Measurements from ENCODE around the gene ATRN. TPM values are rescaled to one million over a fixed set of nuclear protein-coding genes. Genes with fewer than 3 reads are reported as not detected.
A peak's percentile ranks its signal among the peaks of the same experiment; 100 is the strongest.

Gene ATRN
- total RNA-seq, 6 donors from 2014 or later, result 13.6 to 39.5 (median 27.0) TPM

- H3K27ac ChIP-seq, result no peak overlapping the region
- peaks cover 0 to 15% (median 5%) of the 10 kb centered on the region in 4 donors for H3K27me3 ChIP-seq
- 47 to 78% methylated on average over 4 to 7 of the region's 7 CpGs for WGBS, 2 donors
- no peak overlapping the region for H3K4me3 ChIP-seq
- H3K9me3 ChIP-seq, result no peaks in the 10 kb centered on the region
- ATAC-seq (ENCODE audit: low FRiP score in 2 of 2) (no peak), DNase-seq (no peak)
- peaks cover 15 to 19% (median 17%) of the 10 kb centered on the region in 4 donors for H3K4me1 ChIP-seq
- TF ChIP-seq POLR2A (IDR thresholded peaks at IDR 0.05), result no peak
- TF ChIP-seq, protein P1, sequence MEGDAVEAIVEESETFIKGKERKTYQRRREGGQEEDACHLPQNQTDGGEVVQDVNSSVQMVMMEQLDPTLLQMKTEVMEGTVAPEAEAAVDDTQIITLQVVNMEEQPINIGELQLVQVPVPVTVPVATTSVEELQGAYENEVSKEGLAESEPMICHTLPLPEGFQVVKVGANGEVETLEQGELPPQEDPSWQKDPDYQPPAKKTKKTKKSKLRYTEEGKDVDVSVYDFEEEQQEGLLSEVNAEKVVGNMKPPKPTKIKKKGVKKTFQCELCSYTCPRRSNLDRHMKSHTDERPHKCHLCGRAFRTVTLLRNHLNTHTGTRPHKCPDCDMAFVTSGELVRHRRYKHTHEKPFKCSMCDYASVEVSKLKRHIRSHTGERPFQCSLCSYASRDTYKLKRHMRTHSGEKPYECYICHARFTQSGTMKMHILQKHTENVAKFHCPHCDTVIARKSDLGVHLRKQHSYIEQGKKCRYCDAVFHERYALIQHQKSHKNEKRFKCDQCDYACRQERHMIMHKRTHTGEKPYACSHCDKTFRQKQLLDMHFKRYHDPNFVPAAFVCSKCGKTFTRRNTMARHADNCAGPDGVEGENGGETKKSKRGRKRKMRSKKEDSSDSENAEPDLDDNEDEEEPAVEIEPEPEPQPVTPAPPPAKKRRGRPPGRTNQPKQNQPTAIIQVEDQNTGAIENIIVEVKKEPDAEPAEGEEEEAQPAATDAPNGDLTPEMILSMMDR (IDR thresholded peaks at IDR 0.05), result no peak
- TF ChIP-seq EP300 (IDR thresholded peaks at IDR 0.05), result no peak
- TF ChIP-seq POLR2AphosphoS5 (IDR thresholded peaks at IDR 0.05), result no peak
- no peaks in the 10 kb centered on the region for H3K36me3 ChIP-seq
These were observed 214.5 kb downstream of the ATRN start for GRCh38 chr20:3685341-3685740.

GRCh38 chr20:3686421-3686820 is 215.6 kb downstream of the ATRN start:
- H3K36me3 ChIP-seq, result no peaks in the 10 kb centered on the region
- H3K4me1 ChIP-seq, result peaks cover 11 to 16% (median 13%) of the 10 kb centered on the region in 4 donors
- no peak overlapping the region for H3K4me3 ChIP-seq
- H3K27ac ChIP-seq, result no peak overlapping the region
- DNase-seq (no peak), ATAC-seq (ENCODE audit: low FRiP score in 2 of 2) (no peak)
- no peak for TF ChIP-seq POLR2AphosphoS5 (IDR thresholded peaks at IDR 0.05)
- TF ChIP-seq, protein P1 (IDR thresholded peaks at IDR 0.05), result no peak
- no peak for TF ChIP-seq EP300 (IDR thresholded peaks at IDR 0.05)
- TF ChIP-seq POLR2A (IDR thresholded peaks at IDR 0.05), result no peak
- 80 to 87% methylated on average over 7 of the region's 7 CpGs for WGBS, 2 donors
- peaks cover 0 to 10% (median 5%) of the 10 kb centered on the region in 4 donors for H3K27me3 ChIP-seq
- H3K9me3 ChIP-seq, result no peaks in the 10 kb centered on the region

GRCh38 chr20:3686867-3687321 is 216.1 kb downstream of the ATRN start:
- WGBS, 2 donors, result 47 to 52% methylated on average over 8 to 9 of the region's 9 CpGs
- DNase-seq (peak in 1 of 2 donors; percentile 34), ATAC-seq (ENCODE audit: low FRiP score in 2 of 2) (peak; percentile 12 to 87)
- Histone ChIP-seq H3K36me3 (no peaks in the 10 kb centered on the region), H3K4me1 (peaks cover 6 to 11% (median 8%) of the 10 kb centered on the region in 4 donors), H3K27ac (peak overlapping the region in 1 of 4 donors; percentile 53), H3K4me3 (no peak overlapping the region), H3K27me3 (peaks cover 0 to 6% (median 3%) of the 10 kb centered on the region in 4 donors), H3K9me3 (no peaks in the 10 kb centered on the region)
- TF ChIP-seq POLR2A (IDR thresholded peaks at IDR 0.05), result no peak
- peak in 1 of 2 donors; percentile 10 for TF ChIP-seq POLR2AphosphoS5 (IDR thresholded peaks at IDR 0.05)

GRCh38 chr20:3687655-3688054 is 216.8 kb downstream of the ATRN start:
- no peak for DNase-seq
- peak in 1 of 2 donors; percentile 84 for ATAC-seq (ENCODE audit: low FRiP score in 2 of 2)
- WGBS, 2 donors, result 57 to 71% methylated on average over 2 of the region's 2 CpGs
- TF ChIP-seq EP300 (IDR thresholded peaks at IDR 0.05) (no peak), POLR2AphosphoS5 (IDR thresholded peaks at IDR 0.05) (no peak), POLR2A (IDR thresholded peaks at IDR 0.05) (no peak)
- TF ChIP-seq, protein P1 (IDR thresholded peaks at IDR 0.05), result no peak
- H3K4me3 ChIP-seq, result no peak overlapping the region
- no peak overlapping the region for H3K27ac ChIP-seq
- no peaks in the 10 kb centered on the region for H3K9me3 ChIP-seq
- no peaks in the 10 kb centered on the region for H3K27me3 ChIP-seq
- no peaks in the 10 kb centered on the region for H3K36me3 ChIP-seq
- H3K4me1 ChIP-seq, result peaks cover 0 to 5% (median 2%) of the 10 kb centered on the region in 4 donors

DNA sequence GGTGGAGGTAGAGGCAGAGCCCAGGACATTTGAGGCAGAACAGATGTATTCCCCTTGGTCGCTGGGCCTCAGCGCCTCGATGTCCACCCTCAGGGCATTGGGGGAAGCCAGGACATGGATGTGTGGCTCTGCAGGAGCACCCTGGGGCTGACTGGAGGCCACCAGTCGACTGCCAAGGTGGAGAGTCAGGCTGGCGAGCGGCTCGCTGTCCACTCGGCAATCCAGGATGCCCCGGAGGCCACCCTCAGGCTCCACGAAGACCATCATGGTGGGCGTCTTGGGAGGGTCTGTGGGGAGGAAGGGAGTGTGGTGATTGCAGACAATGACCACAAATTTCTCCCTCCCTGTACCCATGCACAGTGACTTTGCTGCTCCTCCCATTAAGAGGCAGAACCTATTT is 219.2 kb downstream of the ATRN start:
- ATAC-seq (ENCODE audit: low FRiP score in 2 of 2), result no peak
- H3K27me3 ChIP-seq, result no peaks in the 10 kb centered on the region
- H3K4me1 ChIP-seq, result peaks cover 0 to 5% (median 2%) of the 10 kb centered on the region in 4 donors
- H3K27ac ChIP-seq, result no peak overlapping the region
- WGBS, 2 donors, result 85 to 96% methylated on average over 8 to 11 of the region's 11 CpGs
- no peak for DNase-seq
- H3K4me3 ChIP-seq, result no peak overlapping the region
- no peaks in the 10 kb centered on the region for H3K36me3 ChIP-seq
- TF ChIP-seq POLR2AphosphoS5 (IDR thresholded peaks at IDR 0.05) (no peak), EP300 (IDR thresholded peaks at IDR 0.05) (no peak), POLR2A (IDR thresholded peaks at IDR 0.05) (no peak)
- TF ChIP-seq, protein P1 (IDR thresholded peaks at IDR 0.05), result no peak
- H3K9me3 ChIP-seq, result no peaks in the 10 kb centered on the region
